Ramos (cell line): Measurements from ENCODE around the gene NID1.

Experiments used
- in situ Hi-C: fragments of 300-500 bp; cut with MboI; formaldehyde crosslinking; loops from one replicate; pipeline ENCODE4 v1.14.3; 2022; ENCODE audit warnings: low sequenced_read_pairs; ENCODE audit not compliant: unreplicated experiment

Gene NID1

DNA sequence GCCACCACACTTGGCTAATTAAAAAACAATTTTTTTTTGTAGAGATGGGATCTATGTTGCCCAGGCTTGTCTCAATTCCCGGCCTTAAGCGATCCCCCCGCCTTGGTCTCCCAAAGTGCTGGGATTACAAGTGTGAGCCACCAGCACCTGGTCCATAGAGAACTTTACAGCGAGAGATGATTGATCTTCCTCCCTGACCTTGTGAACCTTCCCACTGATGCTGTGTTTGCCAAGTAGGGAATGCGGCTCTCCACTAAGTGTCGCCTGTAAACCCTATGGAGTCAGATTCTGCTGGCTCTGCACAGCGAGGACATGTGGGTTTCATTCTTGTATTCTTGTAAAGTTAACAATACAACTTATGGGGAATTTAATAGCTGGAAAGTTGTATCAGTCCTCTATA lies 116.9 kb downstream of the NID1 start:
- in situ Hi-C loops: no loop called here

DNA sequence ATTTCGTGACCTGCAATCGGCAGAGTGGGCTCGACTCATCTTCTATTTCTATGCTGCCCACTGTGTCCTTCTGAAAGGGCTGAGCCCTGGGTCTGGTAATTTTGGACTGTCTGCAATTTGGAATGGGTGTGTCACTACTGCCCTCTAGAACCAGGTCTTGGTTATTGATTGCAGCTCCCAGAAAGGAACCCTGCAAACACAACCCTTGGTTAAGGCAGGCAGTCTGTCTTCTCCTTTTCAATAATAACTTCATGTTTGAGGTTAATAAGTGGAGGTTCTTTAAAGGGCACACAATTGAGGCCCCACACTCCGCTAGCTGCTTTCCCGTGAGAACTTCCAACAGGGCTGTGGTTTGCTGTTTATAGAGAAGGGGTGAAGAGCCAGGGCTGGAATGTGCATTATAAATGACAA lies 118.3 kb downstream of the NID1 start:
- in situ Hi-C loops: no loop called here

DNA sequence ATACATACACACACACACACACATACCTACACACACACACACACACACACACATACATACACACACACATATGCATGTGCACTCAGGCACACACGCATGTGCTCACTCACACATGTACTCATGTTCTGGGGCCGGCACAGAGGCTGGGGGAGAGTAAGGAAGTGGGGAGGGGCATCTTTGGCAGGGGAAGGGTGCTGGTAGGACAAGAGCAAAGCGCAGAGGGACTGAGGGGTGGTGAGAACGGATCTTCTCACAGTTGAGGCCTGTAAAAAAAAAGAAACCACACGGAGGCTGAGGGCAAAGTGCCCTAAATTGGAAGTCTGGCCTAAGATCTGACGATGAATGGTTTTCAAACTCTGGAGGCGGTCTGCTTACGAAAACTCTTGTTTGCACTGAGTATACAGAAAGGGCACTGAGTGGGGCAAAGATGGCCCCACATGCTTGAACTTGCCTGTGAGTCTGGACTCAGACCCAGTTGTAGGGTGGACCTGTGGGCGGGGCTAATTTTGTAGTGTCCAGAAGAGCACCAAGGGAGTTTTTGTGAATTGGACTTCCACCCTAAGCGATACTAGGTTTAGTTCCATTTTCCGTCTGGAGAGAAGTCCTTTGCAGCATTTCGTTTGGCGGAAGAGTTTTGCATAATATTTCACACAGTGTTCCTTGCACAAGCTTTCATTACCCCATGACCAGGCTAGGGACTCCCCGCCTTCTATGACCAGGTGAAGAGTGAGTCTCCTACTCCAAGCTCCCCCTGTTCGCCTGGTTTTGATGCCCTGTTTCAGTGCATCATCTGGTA lies 118.9 kb downstream of the NID1 start:
- in situ Hi-C loops: no loop called here

- in situ Hi-C loops: no loop called here
These were observed 121.2 kb downstream of the NID1 start for GRCh38 chr1:235943581-235944114.

DNA sequence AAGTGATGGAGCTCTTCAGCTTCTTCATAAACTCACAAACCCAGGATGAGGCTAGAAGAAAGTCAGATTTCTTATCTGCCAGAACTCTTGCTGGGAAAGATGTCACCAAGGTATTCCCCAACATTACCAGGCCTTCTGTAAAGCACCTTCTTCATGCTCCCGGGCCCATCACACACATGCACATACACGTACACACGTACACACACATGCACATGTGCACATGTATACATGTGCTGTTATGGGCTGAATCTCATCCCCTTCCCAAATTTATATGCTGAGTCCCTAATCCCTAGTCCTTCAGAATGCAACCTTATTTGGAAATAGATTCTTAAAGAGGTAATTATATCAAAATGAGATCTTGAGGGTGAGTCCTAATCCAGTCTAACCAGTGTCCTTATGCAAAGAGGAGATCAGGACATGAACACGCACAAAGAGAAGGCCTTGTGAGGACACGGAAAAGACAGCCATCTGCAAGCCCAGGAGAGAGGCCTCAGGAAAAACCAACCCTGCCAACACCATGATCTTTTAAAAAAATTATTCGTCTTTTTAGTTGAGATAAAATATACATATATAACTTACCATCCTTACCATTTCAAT lies 121.8 kb downstream of the NID1 start:
- in situ Hi-C loops: no loop called here

- in situ Hi-C loops: no loop called here
These were observed 122.3 kb downstream of the NID1 start for GRCh38 chr1:235942625-235942934.

- in situ Hi-C loops: no loop called here
These were observed 122.8 kb downstream of the NID1 start for GRCh38 chr1:235941876-235942624.

GRCh38 chr1:235940285-235940684 lies 124.6 kb downstream of the NID1 start:
- in situ Hi-C loops: no loop called here

GRCh38 chr1:235939480-235939775 lies 125.5 kb downstream of the NID1 start:
- in situ Hi-C loops: no loop called here

- in situ Hi-C loops: no loop called here
These were observed 126.0 kb downstream of the NID1 start for GRCh38 chr1:235938709-235939479.

DNA sequence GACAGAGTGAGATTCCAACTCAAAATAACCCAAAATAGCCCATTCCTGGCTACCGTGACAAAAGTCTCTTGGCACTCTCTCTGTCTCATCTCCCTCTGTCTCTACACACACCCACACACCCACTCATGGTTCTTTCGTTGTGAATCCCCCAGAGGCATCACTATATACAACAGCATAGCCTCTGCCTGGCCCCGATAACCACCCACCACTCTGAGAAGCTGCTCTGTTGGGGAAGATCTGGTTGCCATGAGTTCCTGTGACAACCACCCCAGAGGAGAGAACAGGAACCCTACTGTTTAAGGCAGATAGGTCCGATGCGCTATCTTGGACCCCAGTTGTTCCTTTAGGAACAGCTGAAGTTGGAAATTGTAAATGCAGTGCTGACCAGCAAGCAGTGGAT lies 127.8 kb downstream of the NID1 start:
- in situ Hi-C loops: no loop called here

GRCh38 chr1:235935235-235936225 lies 129.4 kb downstream of the NID1 start:
- in situ Hi-C loops: no loop called here

DNA sequence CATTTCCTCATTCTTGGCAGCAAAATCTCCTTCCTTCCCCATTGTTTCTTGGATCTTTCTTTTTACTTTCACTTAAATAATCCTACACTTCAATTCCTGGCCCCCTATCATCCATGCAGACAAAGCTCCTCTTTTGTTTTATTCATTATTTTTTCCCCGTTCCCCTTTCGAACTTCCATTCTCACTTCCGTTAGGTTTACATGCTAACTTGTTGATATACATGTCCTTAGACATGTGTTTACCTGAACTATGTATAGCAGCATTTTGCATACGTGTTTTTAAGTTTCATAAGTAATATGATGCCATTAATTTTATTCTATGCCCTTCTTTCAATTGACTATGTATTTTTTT lies 131.1 kb downstream of the NID1 start:
- in situ Hi-C loops: no loop called here

DNA sequence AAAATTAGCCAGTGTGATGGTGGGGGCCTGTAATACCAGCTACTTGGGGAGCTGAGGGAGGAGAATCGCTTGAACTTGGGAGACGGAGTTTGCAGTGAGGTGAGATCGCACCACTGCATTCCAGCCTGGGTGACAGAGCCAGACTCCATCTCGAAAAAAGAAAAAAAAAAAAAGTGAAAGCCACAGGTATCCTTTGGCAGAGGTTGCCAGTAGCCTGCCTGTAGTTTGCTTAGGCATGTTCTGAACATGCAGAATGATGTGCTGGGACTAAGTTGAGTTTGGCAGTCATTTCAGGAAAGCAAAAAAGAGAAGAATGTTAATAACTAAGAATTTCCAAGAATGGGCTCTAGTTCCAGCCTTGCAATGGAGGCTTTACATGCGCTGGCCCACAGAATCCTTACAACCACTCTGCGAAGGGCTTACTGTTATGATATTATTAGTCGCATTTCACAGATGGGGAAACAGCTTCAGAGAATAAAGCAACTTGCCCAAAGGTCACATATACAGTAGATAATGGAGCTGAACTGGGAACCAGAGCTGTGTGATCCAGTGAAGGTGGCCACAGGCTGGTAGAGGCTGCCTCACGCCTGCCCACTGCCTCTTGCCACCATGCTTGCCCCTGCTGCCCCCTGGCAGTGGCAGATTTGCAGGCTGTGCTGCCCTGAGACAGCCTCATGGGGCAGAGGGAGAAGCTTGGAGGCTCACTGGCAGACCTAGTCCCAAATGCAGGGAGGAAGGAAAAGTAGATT lies 131.7 kb downstream of the NID1 start:
- in situ Hi-C loops: no loop called here

DNA sequence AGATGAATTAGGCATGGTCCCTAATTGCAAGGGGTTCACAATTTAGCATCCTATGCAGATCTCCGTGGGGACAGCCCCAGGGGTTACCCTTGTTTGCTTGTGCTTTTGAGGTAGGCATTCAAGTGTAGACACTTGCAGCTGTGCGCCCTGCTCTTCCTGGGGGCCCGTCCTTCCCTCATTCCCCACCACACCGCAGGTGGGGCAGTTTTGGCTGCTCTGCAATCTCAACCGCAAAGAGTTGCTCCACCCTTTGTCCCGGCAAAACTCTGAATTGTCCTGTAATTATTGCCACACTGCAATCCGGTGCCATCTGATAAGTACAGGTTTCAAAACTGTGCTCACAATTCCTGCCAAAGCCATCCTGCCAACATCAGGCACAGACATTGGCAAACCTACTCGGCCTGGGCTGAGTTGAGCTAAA lies 132.8 kb downstream of the NID1 start:
- in situ Hi-C loops: no loop called here

DNA sequence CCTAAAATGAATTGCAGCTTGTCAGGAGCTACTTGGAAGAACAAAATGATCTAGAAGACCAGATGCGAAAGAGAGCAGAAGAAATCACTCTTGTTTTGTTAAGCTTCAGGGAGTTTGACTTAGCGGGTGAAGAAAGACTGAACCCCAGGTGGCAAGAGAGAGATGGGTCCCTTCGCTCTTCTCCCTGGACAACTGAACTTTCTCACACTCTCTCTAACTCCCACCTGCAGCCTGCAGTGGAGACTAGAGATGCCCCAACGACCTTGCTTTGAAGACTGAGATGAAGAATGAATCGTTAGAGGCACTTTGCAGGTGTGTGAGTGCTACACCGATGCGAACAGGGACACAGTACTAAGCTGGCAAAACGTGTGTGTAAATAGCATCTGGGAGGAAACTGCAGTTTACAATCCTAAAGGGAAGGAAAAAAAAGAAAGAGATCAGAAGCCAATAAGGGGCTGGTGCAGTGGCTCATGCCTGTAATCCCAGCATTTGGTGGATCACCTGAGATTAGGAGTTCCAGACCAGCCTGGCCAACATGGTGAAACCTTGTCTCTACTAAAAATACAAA lies 133.6 kb downstream of the NID1 start:
- in situ Hi-C loops: no loop called here

DNA sequence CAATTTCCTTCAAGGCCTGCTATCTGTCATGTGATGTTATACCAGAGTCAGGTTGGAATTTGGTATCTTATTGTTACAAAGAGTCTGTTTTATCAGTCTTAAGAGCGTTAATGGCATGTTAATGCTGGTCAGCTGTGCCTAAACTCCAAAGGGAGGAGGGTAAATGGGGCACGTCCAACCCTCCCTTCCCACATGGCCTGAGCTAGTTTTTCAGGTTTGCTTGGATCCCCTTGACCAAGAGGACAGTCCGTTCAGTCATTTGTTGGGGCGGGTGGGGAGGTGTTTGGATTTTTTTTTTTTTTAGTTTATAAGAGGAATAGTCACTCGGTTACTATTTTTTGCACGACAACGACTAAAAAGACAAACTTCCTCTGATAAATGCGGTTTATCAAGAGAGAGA lies 134.3 kb downstream of the NID1 start:
- in situ Hi-C loops: no loop called here

- in situ Hi-C loops: no loop called here
These were observed 135.7 kb downstream of the NID1 start for GRCh38 chr1:235929216-235929615.

DNA sequence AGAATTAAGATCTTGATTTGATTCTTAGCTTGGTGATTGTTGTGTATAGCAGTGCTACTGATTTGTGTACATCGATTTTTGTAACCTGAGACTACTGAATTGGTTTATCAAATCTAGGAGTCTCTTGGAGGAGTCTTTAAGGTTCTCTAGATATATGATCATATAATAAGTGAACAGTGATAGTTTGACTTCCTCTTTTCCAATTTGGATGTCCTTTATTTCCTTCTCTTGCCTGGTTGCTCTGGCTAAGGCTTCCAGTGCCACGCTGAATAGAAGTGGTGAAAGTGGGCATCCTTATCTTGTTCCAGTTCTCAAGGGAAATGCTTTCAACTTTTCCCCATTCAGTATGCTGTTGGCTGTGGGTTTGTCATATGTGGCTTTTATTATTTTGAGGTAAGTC lies 136.7 kb downstream of the NID1 start:
- in situ Hi-C loops: no loop called here
